SU-DHL-6 (cell line): ENCODE measurements around the gene GRB10.

ENCODE experiments used
- CTCF ChIP-seq: fragments of 200-600 bp; sonication (generic); IDR thresholded peaks from one replicate; pipeline ENCODE4 v1.5.1; 2017; ENCODE audit warnings: antibody characterized with exemption, mild to moderate bottlenecking, low read length, moderate library complexity; ENCODE audit not compliant: insufficient read depth, poor library complexity, severe bottlenecking
- EZH2phosphoT487 ChIP-seq: fragments of 200-600 bp; sonication (generic), shearing (Covaris generic); conservative IDR thresholded peaks from 2 replicates; pipeline ENCODE4 v1.6.1; 2018; ENCODE audit warnings: mild to moderate bottlenecking, antibody characterized with exemption, low read length, moderate library complexity, mixed read lengths

GRCh38 chr7:50688226-50688590 is 94.5 kb downstream of the GRB10 start:
- TF ChIP-seq CTCF (no peak), EZH2phosphoT487 (no peak)
